ENCODE measurements around the gene HAAO. TPM values are rescaled to one million over a fixed set of nuclear protein-coding genes. Genes with fewer than 3 reads are reported as not detected.

The HAAO gene
- polyA plus RNA-seq, 4 donors: 23.8 to 147 (median 44.8) TPM

DNA sequence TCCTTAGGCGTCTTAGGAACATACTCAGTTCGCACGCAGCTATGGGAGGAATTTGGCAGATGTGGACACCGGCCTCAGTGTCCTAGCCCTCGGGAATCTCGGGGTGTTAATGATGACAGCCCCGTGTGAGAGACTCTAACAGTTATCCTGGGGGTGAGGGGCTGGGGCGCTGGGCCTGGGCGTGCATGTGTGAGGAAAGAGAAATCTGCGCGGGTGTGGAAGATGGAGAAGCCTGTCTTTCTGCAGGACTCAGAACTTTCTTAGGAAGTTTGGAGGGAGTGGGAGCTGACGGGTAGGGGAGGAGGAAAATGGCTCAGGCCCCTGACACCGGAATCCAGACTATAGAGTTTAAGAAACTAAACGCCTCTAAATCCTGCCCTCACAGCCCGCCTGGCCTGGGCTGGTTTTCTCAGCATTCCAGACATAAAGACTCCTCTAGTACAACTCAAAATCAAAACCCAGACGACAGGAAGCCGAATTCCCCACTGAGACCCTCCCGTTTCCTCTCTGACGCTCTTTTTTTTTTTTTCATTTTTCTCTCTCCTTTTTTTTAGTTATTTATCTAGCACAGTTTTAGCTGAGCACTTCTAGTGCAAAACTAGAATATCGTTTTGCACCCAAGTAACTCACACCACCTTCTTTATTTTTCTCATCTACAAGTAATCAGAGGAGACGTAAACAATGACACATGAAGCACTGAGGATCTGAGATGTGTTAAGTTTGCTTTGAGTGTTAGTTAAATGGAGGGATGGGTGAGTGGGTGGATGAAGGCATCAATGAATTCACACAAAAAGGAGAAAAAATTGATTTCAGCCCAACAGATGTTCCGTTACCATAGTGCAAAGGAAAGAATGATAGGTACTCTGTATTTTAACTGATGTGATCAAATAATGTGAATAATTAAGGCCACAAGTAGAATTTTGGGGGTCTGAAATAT, 1.2 kb upstream of the HAAO start:
- FAIRE-seq: no peak
- Histone ChIP-seq H3K36me3 (ENCODE audit: control insufficient read depth in 3 of 3, insufficient read depth in 2 of 3, low read depth in 1 of 3, low read length in 3 of 3) (peaks cover 0 to 22% (median 0%) of the 10 kb centered on the region in 3 donors), H3K27ac (ENCODE audit: low read depth in 1 of 3, low read length in 2 of 3) (peak overlapping the region; percentile 84 to 98 (median 94)), H3K4me1 (ENCODE audit: control insufficient read depth in 3 of 3, insufficient read depth in 2 of 3, low read depth in 1 of 3, low read length in 2 of 3) (peaks cover 0 to 17% (median 6%) of the 10 kb centered on the region in 3 donors), H3K4me3 (ENCODE audit: low read depth in 1 of 3, low read length in 3 of 3) (peak overlapping the region; percentile 25 to 93 (median 82)), H3K27me3 (ENCODE audit: control insufficient read depth in 3 of 3, insufficient read depth in 3 of 3, low read length in 3 of 3) (no peaks in the 10 kb centered on the region), H3K9me3 (ENCODE audit: control insufficient read depth in 2 of 2, insufficient read depth in 1 of 2, low read depth in 1 of 2, low read length in 1 of 2) (no peaks in the 10 kb centered on the region)
- 10 to 24% (median 17%) methylated on average over 22 of the region's 22 CpGs for WGBS, 3 donors
- peak in 1 of 2 donors; percentile 40 for DNase-seq

DNA sequence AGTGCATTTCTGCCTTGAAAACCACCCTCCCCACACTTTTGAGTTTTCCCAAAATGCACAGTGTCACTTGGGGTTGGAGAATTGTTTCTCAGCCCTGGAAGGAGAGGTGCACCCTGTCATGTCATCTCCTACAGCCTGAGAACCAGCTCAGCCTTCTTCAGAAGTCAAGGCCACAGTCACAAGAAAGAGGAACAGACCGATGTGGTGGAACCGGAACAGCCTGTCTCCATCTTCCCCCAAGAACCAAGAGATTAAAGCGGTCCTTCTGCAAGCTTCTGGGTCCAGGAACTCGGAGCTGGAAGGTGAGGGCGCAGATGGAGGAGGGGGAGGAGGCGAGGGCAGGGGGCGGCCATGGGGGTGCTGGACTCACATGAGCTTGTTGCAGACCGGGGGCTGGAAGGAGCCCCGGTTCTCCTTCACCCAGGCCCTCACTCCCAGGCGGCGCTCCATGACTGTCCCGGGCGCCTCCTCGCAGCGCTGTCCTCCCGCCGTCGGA, 248 bp downstream of the HAAO start:
- Histone ChIP-seq H3K4me3 (ENCODE audit: low read depth in 1 of 3, low read length in 3 of 3) (peak overlapping the region; percentile 51 to 93 (median 82)), H3K9me3 (ENCODE audit: control insufficient read depth in 2 of 2, insufficient read depth in 1 of 2, low read depth in 1 of 2, low read length in 1 of 2) (no peaks in the 10 kb centered on the region), H3K4me1 (ENCODE audit: control insufficient read depth in 3 of 3, insufficient read depth in 2 of 3, low read depth in 1 of 3, low read length in 2 of 3) (peaks cover 0 to 17% (median 10%) of the 10 kb centered on the region in 3 donors), H3K27me3 (ENCODE audit: control insufficient read depth in 3 of 3, insufficient read depth in 3 of 3, low read length in 3 of 3) (no peaks in the 10 kb centered on the region), H3K36me3 (ENCODE audit: control insufficient read depth in 3 of 3, insufficient read depth in 2 of 3, low read depth in 1 of 3, low read length in 3 of 3) (peaks cover 0 to 31% (median 0%) of the 10 kb centered on the region in 3 donors), H3K27ac (ENCODE audit: low read depth in 1 of 3, low read length in 2 of 3) (peak overlapping the region; percentile 84 to 98 (median 94))
- DNase-seq (no peak), FAIRE-seq (no peak)
- WGBS, 3 donors: 5 to 9% (median 5%) methylated on average over 9 to 18 of the region's 18 CpGs

DNA sequence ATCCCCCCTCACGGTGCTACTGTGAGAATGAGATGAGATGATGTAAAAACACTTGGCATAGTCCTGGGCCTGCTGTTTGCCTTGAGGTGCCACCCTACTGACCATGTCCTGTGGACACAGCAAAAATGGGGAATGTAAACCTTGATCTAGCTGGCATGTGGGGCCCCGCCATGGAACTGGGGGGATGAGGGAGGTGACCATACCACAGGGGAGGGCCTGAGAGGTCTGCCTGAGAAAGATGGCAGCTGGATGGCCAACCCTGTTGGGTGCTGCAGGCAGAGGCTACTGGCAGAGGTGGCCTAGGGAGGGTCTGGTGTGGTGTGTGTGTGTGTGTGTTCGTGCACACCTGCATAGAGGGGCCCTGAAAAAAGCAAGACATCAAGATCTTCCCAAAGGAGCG, 777 bp downstream of the HAAO start:
- no peak for DNase-seq
- no peak for FAIRE-seq
- Histone ChIP-seq H3K36me3 (ENCODE audit: control insufficient read depth in 3 of 3, insufficient read depth in 2 of 3, low read depth in 1 of 3, low read length in 3 of 3) (peaks cover 0 to 36% (median 0%) of the 10 kb centered on the region in 3 donors), H3K27me3 (ENCODE audit: control insufficient read depth in 3 of 3, insufficient read depth in 3 of 3, low read length in 3 of 3) (no peaks in the 10 kb centered on the region), H3K27ac (ENCODE audit: low read depth in 1 of 3, low read length in 2 of 3) (peak overlapping the region in 2 of 3 donors; percentile 84 to 98), H3K4me1 (ENCODE audit: control insufficient read depth in 3 of 3, insufficient read depth in 2 of 3, low read depth in 1 of 3, low read length in 2 of 3) (peaks cover 0 to 17% (median 10%) of the 10 kb centered on the region in 3 donors), H3K9me3 (ENCODE audit: control insufficient read depth in 2 of 2, insufficient read depth in 1 of 2, low read depth in 1 of 2, low read length in 1 of 2) (no peaks in the 10 kb centered on the region), H3K4me3 (ENCODE audit: low read depth in 1 of 3, low read length in 3 of 3) (peak overlapping the region in 2 of 3 donors; percentile 82 to 93)
- 61 to 77% (median 66%) methylated on average over 4 of the region's 4 CpGs for WGBS, 3 donors

DNA sequence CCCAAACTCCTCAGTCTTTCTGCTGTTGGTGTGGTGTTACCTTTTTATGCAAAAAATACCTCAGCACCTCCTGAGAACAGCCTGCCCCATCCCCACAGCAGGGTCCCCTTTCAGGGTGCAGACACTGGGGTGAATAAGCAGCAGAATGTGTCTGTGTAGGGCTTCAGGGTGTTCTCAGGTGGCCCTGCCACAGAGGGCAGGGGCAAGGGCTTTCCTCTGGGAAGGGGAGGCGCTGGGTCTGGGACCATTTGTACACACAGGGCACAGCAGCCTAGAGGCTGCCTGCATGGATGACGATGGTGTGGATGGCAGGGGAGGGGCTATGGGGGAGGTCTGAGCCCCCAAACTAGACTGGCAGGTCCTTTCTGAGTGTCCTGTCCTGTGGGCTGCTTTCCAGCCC, 2.6 kb downstream of the HAAO start:
- H3K4me3 ChIP-seq (ENCODE audit: low read depth in 1 of 3, low read length in 3 of 3): no peak overlapping the region
- H3K27ac ChIP-seq (ENCODE audit: low read depth in 1 of 3, low read length in 2 of 3): no peak overlapping the region
- DNase-seq: no peak
- H3K36me3 ChIP-seq (ENCODE audit: control insufficient read depth in 3 of 3, insufficient read depth in 2 of 3, low read depth in 1 of 3, low read length in 3 of 3): peaks cover 0 to 37% (median 0%) of the 10 kb centered on the region in 3 donors
- no peak for FAIRE-seq
- no peaks in the 10 kb centered on the region for H3K9me3 ChIP-seq (ENCODE audit: control insufficient read depth in 2 of 2, insufficient read depth in 1 of 2, low read depth in 1 of 2, low read length in 1 of 2)
- H3K27me3 ChIP-seq (ENCODE audit: control insufficient read depth in 3 of 3, insufficient read depth in 3 of 3, low read length in 3 of 3): no peaks in the 10 kb centered on the region
- WGBS, 3 donors: 84 to 100% (median 88%) methylated on average over 2 of the region's 2 CpGs
- H3K4me1 ChIP-seq (ENCODE audit: control insufficient read depth in 3 of 3, insufficient read depth in 2 of 3, low read depth in 1 of 3, low read length in 2 of 3): peaks cover 0 to 10% (median 10%) of the 10 kb centered on the region in 3 donors

DNA sequence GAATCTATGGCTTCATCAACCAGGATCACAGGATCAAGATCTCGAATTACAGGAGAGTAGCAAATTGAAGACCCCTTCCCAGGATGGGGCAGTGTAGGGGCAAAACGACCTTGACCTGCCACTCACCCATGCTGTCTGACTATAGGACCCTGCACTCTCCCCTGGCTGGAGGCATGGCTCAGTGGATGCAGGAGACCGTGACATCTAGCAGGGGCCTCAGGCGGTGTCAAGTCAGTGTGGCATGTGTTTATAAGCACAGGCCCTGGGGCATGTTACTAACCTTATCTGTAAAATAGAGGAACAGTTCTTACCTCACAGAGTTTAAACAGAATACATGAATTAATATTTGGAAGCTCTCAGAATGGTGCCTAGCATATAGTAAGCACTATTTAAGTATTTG, 3.5 kb downstream of the HAAO start:
- DNase-seq: no peak
- peaks cover 0 to 3% of the 10 kb centered on the region in 2 donors for H3K9me3 ChIP-seq (ENCODE audit: control insufficient read depth in 2 of 2, insufficient read depth in 1 of 2, low read depth in 1 of 2, low read length in 1 of 2)
- H3K36me3 ChIP-seq (ENCODE audit: control insufficient read depth in 3 of 3, insufficient read depth in 2 of 3, low read depth in 1 of 3, low read length in 3 of 3): peaks cover 0 to 40% (median 0%) of the 10 kb centered on the region in 3 donors
- H3K27ac ChIP-seq (ENCODE audit: low read depth in 1 of 3, low read length in 2 of 3): no peak overlapping the region
- peaks cover 0 to 10% (median 10%) of the 10 kb centered on the region in 3 donors for H3K4me1 ChIP-seq (ENCODE audit: control insufficient read depth in 3 of 3, insufficient read depth in 2 of 3, low read depth in 1 of 3, low read length in 2 of 3)
- H3K27me3 ChIP-seq (ENCODE audit: control insufficient read depth in 3 of 3, insufficient read depth in 3 of 3, low read length in 3 of 3): no peaks in the 10 kb centered on the region
- FAIRE-seq: no peak
- no peak overlapping the region for H3K4me3 ChIP-seq (ENCODE audit: low read depth in 1 of 3, low read length in 3 of 3)
- WGBS, 3 donors: 63 to 78% (median 63%) methylated on average over 4 of the region's 4 CpGs

DNA sequence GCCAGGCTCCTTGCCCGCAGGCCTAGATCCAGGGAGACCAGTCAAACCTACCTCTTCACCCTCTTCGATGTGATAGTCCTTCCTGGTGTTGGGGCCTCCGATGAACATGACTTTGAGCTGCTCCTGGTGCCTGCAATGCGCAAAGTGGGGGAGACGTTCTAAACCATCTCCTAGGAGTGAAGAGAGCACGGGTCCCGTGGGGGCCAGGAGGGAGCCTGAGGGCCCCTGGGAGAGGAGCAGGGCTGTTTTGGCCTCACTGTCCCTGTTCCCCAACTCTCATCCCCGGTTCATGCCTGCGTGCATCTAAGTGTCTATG, 3.9 kb downstream of the HAAO start:
- FAIRE-seq (no peak), DNase-seq (no peak)
- H3K27ac ChIP-seq (ENCODE audit: low read depth in 1 of 3, low read length in 2 of 3): no peak overlapping the region
- peaks cover 0 to 10% (median 10%) of the 10 kb centered on the region in 3 donors for H3K4me1 ChIP-seq (ENCODE audit: control insufficient read depth in 3 of 3, insufficient read depth in 2 of 3, low read depth in 1 of 3, low read length in 2 of 3)
- no peak overlapping the region for H3K4me3 ChIP-seq (ENCODE audit: low read depth in 1 of 3, low read length in 3 of 3)
- peaks cover 0 to 45% (median 0%) of the 10 kb centered on the region in 3 donors for H3K36me3 ChIP-seq (ENCODE audit: control insufficient read depth in 3 of 3, insufficient read depth in 2 of 3, low read depth in 1 of 3, low read length in 3 of 3)
- 72 to 87% (median 74%) methylated on average over 9 of the region's 9 CpGs for WGBS, 3 donors
- peaks cover 0 to 8% of the 10 kb centered on the region in 2 donors for H3K9me3 ChIP-seq (ENCODE audit: control insufficient read depth in 2 of 2, insufficient read depth in 1 of 2, low read depth in 1 of 2, low read length in 1 of 2)
- H3K27me3 ChIP-seq (ENCODE audit: control insufficient read depth in 3 of 3, insufficient read depth in 3 of 3, low read length in 3 of 3): no peaks in the 10 kb centered on the region

DNA sequence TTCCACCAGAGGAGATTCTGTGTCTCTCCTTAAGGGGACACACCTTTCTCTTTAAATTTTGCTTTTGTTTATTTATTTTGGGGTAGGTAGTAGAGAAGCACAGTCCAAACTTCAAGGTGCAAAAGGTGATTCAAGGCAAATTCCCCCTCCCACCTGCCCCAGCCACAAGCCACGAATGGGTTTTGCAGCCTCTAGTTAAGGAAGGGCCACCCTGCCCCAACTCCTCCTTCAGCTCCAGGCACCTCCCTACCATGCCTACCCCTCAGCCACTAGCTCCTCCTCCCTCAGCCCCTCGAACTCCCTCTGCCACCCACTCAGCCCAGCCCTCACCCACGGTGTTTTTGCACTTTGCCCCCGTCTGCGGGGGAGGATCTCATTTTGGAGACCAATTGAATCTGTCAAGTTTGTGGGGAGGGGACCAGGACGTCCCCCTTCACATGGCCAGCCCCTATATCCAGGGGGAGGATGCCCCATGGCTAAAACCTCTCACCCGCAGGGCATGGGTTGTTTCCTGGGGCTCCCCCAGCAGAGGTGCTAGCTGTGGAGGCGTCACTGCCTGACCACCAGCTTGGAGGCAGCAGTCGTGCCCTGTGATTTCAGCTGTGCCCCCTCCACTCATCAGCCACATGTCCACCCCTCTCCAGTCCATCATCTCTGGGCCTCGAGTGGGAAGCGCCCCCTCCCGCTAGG, 4.5 kb downstream of the HAAO start:
- 47 to 61% (median 55%) methylated on average over 11 to 12 of the region's 12 CpGs for WGBS, 3 donors
- FAIRE-seq: no peak
- peaks cover 0 to 10% (median 10%) of the 10 kb centered on the region in 3 donors for H3K4me1 ChIP-seq (ENCODE audit: control insufficient read depth in 3 of 3, insufficient read depth in 2 of 3, low read depth in 1 of 3, low read length in 2 of 3)

DNA sequence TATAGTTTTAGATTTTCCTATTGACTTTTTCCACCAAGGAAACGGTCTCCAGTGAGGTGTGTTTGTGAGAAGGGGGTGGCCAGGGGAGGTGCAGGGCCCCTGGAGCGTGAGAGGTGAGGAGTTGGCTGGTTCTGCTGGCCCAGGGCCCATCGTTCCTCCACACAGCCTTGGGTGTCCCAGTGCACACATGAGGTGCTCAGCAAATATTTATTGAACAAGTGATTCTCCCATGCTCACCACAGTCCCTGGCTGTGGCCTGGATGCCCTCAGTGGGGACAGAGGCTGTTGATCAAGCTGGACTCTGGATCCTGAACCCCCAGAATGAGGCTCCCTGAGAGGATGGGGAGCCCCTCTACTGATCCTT, 5.0 kb downstream of the HAAO start:
- WGBS, 3 donors: 60 to 78% (median 71%) methylated on average over 3 of the region's 3 CpGs
- no peak overlapping the region for H3K27ac ChIP-seq (ENCODE audit: low read depth in 1 of 3, low read length in 2 of 3)
- H3K27me3 ChIP-seq (ENCODE audit: control insufficient read depth in 3 of 3, insufficient read depth in 3 of 3, low read length in 3 of 3): no peaks in the 10 kb centered on the region
- DNase-seq: no peak
- no peak overlapping the region for H3K4me3 ChIP-seq (ENCODE audit: low read depth in 1 of 3, low read length in 3 of 3)
- peaks cover 0 to 10% (median 10%) of the 10 kb centered on the region in 3 donors for H3K4me1 ChIP-seq (ENCODE audit: control insufficient read depth in 3 of 3, insufficient read depth in 2 of 3, low read depth in 1 of 3, low read length in 2 of 3)
- peaks cover 0 to 54% (median 0%) of the 10 kb centered on the region in 3 donors for H3K36me3 ChIP-seq (ENCODE audit: control insufficient read depth in 3 of 3, insufficient read depth in 2 of 3, low read depth in 1 of 3, low read length in 3 of 3)
- FAIRE-seq: no peak
- H3K9me3 ChIP-seq (ENCODE audit: control insufficient read depth in 2 of 2, insufficient read depth in 1 of 2, low read depth in 1 of 2, low read length in 1 of 2): peaks cover 0 to 16% of the 10 kb centered on the region in 2 donors

More for the DNA sequence above, 4.5 kb downstream of the HAAO start:
- H3K36me3 ChIP-seq (ENCODE audit: control insufficient read depth in 3 of 3, insufficient read depth in 2 of 3, low read depth in 1 of 3, low read length in 3 of 3): peaks cover 0 to 50% (median 0%) of the 10 kb centered on the region in 3 donors
- H3K4me3 ChIP-seq (ENCODE audit: low read depth in 1 of 3, low read length in 3 of 3): no peak overlapping the region
- DNase-seq: peak in 1 of 2 donors; percentile 6
- H3K27ac ChIP-seq (ENCODE audit: low read depth in 1 of 3, low read length in 2 of 3): no peak overlapping the region
- peaks cover 0 to 12% of the 10 kb centered on the region in 2 donors for H3K9me3 ChIP-seq (ENCODE audit: control insufficient read depth in 2 of 2, insufficient read depth in 1 of 2, low read depth in 1 of 2, low read length in 1 of 2)
- no peaks in the 10 kb centered on the region for H3K27me3 ChIP-seq (ENCODE audit: control insufficient read depth in 3 of 3, insufficient read depth in 3 of 3, low read length in 3 of 3)
